ENCODE data around the gene TXN. TPM values are rescaled to one million over a fixed set of nuclear protein-coding genes. Genes with fewer than 3 reads are reported as not detected.

The TXN gene
- total RNA-seq: 326 and 327 TPM in 2 replicates

GRCh38 chr9:110256380-110257096 lies at the start of gene TXN:
Gene TXN (minus strand): TSS chr9:110256507. CDS start chr9:110256435, 72 bp downstream.
- intact Hi-C loops (cut with micrococcal nuclease): loop anchor here (1.0 to 10.0 kb wide), 15 partner anchors 60 to 1638 kb away; partner anchors contain the start of genes ABITRAM, CTNNAL1, DNAJC25 and ECPAS

- intact Hi-C loops (cut with micrococcal nuclease): no loop called here
Measured at GRCh38 chr9:110303133-110303532, 46.8 kb upstream of the TXN start.

GRCh38 chr9:110298043-110298605 lies 41.8 kb upstream of the TXN start:
- intact Hi-C loops (cut with micrococcal nuclease): no loop called here

GRCh38 chr9:110293248-110293647 lies 36.9 kb upstream of the TXN start:
- intact Hi-C loops (cut with micrococcal nuclease): no loop called here

GRCh38 chr9:110291921-110292557 lies 35.7 kb upstream of the TXN start:
- intact Hi-C loops (cut with micrococcal nuclease): no loop called here

GRCh38 chr9:110290001-110290400 lies 33.7 kb upstream of the TXN start:
- intact Hi-C loops (cut with micrococcal nuclease): no loop called here

GRCh38 chr9:110288503-110288902 lies 32.2 kb upstream of the TXN start:
- intact Hi-C loops (cut with micrococcal nuclease): no loop called here

GRCh38 chr9:110287289-110287680 lies 31.0 kb upstream of the TXN start:
- intact Hi-C loops (cut with micrococcal nuclease): no loop called here

- intact Hi-C loops (cut with micrococcal nuclease): no loop called here
Measured at GRCh38 chr9:110284211-110284844, 28.0 kb upstream of the TXN start.

GRCh38 chr9:110283751-110284150 lies 27.4 kb upstream of the TXN start:
- intact Hi-C loops (cut with micrococcal nuclease): no loop called here

- intact Hi-C loops (cut with micrococcal nuclease): no loop called here
Measured at GRCh38 chr9:110282739-110283081, 26.4 kb upstream of the TXN start.

- intact Hi-C loops (cut with micrococcal nuclease): no loop called here
Measured at GRCh38 chr9:110282018-110282738, 25.9 kb upstream of the TXN start.

GRCh38 chr9:110278080-110278707 lies 21.9 kb upstream of the TXN start:
- intact Hi-C loops (cut with micrococcal nuclease): no loop called here

- intact Hi-C loops (cut with micrococcal nuclease): no loop called here
Measured at GRCh38 chr9:110276781-110277180, 20.5 kb upstream of the TXN start.

- intact Hi-C loops (cut with micrococcal nuclease): no loop called here
Measured at GRCh38 chr9:110270211-110270995, 14.1 kb upstream of the TXN start.

- intact Hi-C loops (cut with micrococcal nuclease): no loop called here
Measured at GRCh38 chr9:110266795-110267194, 10.5 kb upstream of the TXN start.

- intact Hi-C loops (cut with micrococcal nuclease): no loop called here
Measured at GRCh38 chr9:110261632-110262031, 5.3 kb upstream of the TXN start.

GRCh38 chr9:110260911-110261310 lies 4.6 kb upstream of the TXN start:
- intact Hi-C loops (cut with micrococcal nuclease): no loop called here

GRCh38 chr9:110259566-110259965 lies 3.3 kb upstream of the TXN start:
- intact Hi-C loops (cut with micrococcal nuclease): loop anchor here (5.0 to 10.0 kb wide), 6 partner anchors 77 to 1635 kb away; partner anchors contain the start of genes ECPAS, GNG10 and UGCG

- intact Hi-C loops (cut with micrococcal nuclease): loop anchor here (1.0 to 10.0 kb wide), 7 partner anchors 76 to 1636 kb away; partner anchors contain the start of genes ECPAS, GNG10 and UGCG
Measured at GRCh38 chr9:110258690-110259091, 2.4 kb upstream of the TXN start.

All from T-helper 1 cell treated with Interleukin-12 subunit alpha and Interleukin-12 subunit beta and Interleukin-4 antibody, amounts not matched to agents 30 ng/mL and 1 ng/mL, for 36 hours (primary cell).